ENCODE measurements around the gene L3MBTL3.

L3MBTL3 gene

GRCh38 chr6:130026859-130027258 lies 8.5 kb downstream of the L3MBTL3 start:
- DNase-seq (ENCODE audit: extremely low read depth in 1 of 2, low read depth in 1 of 2) = no peak

DNA sequence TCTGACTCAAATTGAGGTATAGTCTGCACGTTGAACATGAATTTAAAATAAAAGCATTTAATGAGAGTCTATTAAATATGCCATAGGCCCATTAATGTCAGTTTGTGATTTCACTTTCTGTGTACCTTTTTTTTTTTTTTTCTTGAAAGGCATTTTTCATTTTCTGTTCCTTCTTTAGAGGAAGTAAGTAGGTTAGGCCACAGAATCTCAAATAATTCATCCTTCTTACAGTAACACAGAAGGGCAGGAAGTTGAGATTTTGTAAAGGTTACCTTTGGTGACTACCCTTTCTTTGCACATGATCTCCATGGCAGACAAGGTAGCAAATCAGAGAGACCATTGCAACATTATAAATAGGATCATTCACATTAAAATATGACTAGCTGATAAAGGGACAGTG lies 9.6 kb downstream of the L3MBTL3 start:
- DNase-seq (ENCODE audit: extremely low read depth in 1 of 2, low read depth in 1 of 2) = no peak

DNA sequence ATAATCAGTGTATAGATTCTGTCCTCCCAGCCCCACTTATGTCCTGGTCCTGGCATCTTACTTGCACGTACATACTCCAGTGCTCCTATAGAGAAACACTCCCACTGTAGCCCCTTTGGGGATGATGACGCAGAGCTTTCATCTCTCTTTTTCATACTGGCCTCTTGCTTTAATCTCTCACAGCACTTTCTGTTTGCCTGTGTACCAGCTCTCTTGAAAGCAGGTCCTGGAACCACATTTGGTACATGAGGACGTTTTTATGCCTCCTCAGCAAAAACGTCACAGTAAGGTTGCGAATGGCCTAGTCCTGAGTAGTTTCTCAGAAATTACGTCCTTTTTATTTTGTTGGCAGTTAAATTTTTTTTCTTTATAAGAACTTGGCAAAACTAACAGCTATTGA lies 10.8 kb downstream of the L3MBTL3 start:
- no peak for DNase-seq (ENCODE audit: extremely low read depth in 1 of 2, low read depth in 1 of 2)

DNA sequence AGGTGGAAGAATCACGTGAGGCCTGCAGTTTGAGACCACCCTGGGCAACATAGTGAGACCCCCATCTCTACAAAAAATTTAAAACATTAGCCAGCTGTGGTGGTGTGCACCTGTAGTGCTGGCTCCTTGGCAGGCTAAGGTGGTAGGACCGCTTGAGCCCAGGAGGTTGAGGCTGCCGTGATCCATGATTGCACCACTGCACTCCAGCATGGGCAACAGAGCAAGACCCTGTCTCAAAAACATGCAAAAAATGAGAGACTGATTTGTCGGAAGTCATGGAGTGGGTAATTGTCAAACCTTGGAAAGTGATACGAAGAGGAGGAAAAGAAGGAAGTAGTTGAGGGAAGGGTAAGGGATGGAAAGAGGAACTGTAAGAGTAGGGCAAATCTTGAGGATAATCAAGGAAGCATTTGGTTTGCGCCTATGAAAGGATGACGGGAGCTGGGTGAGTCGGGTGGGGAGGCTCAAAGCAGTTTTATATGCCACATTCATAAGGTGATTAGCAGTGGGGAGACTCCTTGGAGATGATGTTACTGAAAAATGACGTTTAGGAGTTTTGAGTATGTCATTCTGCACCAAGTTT lies 14.5 kb downstream of the L3MBTL3 start:
- no peak for DNase-seq (ENCODE audit: extremely low read depth in 1 of 2, low read depth in 1 of 2)

- no peak for DNase-seq (ENCODE audit: extremely low read depth in 1 of 2, low read depth in 1 of 2)
Observed at GRCh38 chr6:130033949-130034348, 15.6 kb downstream of the L3MBTL3 start.

DNA sequence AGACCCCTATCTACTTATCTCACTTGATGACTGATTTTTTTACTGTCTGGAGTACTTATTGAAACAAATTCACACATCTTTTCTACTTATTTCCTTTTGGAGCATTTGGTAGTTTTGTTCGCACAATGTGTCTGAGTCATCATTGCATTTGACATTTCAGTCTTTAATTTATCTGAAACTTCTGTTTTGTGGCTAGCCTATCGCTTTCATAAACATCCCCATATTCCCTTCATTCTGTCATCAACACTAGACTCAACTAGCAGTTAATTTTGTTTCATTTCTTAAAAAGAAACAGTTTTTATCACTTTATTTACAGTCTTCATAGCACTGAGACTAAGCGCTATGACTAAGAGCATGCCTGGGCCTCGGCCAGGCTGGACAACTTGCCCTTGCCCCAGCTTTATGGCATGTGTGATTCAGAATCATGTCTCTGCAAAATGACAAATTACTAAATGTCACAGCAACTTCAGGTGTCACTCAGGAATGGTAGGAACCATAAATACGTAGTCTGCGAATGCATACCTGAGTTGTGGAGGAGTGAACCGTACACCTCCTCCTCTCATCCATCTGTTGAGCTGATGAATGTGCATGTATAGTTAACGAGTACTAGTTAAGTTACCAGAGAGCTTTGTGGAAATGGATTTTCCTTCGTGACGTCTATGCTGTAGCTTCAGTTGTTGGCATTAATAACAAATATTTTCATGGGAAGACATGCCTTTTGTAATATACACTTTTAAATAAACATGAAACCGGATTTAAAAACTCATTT lies 16.2 kb downstream of the L3MBTL3 start:
- no peak for DNase-seq (ENCODE audit: extremely low read depth in 1 of 2, low read depth in 1 of 2)

GRCh38 chr6:130035211-130035610 lies 16.8 kb downstream of the L3MBTL3 start:
- no peak for DNase-seq (ENCODE audit: extremely low read depth in 1 of 2, low read depth in 1 of 2)

DNA sequence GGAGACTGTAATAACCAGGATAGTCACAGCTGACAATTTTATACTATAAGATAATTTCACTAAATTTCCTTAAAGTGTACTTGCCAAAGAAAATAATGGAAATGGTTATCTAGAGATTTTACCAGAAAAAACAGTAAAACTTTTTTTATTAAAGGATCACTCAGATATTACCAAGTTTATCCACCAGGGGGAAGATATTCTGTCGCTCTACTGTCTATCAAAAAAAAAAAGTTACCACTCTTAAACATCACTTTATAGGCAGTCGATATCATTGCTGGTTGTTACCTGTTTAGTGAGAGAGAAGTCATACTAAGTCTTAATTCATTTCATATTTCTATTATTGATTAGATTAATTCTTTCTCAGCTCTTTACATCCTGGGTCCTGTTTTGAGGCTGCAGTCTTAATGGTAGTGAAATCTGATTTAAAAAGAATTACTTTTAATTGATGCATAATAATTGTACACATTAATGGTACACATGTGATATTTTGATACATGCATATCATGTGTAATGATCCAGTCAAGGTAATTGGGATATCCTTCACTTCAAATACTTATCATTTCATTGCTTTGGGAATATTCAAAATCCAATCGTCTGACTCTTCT lies 18.9 kb downstream of the L3MBTL3 start:
- DNase-seq (ENCODE audit: extremely low read depth in 1 of 2, low read depth in 1 of 2) = no peak

DNA sequence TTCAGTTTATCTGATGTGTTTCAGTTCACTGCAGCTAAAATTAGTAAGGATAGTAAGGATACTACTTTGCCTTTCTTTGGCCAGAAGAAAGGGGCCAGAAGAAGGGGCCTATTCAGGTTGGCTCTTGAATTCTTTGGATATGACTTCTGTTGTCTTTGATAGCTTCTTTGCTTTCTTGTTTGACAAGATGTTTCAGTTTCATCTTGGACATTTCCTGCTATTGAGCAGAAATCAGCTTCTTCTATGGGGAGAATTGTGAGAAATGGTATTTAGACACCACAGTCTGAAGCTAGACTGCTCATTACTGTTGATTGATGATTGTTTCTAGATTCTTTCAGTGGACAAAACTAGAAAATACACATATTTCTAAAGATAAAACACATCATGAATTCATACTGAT lies 23.2 kb downstream of the L3MBTL3 start:
- DNase-seq (ENCODE audit: extremely low read depth in 1 of 2, low read depth in 1 of 2) = no peak

DNA sequence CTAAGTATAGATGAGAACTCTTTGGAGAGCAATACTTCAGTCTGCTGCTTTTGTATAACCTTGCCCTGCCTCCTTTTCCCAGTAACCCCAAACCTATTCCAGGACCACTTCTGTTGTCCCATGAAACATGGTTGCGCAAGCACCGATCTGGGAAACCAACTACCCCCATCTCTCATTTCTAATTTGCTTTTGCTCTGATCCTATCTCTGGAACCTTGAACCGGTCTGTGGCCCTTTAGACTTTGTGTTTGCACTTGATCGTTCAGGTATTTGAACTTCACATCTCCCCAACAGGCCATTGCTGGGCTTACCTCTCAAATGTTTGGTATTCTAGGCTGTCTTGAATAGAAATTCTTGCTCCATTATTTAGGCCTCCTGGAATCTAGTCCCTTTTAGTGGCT lies 25.0 kb downstream of the L3MBTL3 start:
- DNase-seq (ENCODE audit: extremely low read depth in 1 of 2, low read depth in 1 of 2) = no peak

- DNase-seq (ENCODE audit: extremely low read depth in 1 of 2, low read depth in 1 of 2) = no peak
Observed at GRCh38 chr6:130045622-130046021, 27.2 kb downstream of the L3MBTL3 start.

DNA sequence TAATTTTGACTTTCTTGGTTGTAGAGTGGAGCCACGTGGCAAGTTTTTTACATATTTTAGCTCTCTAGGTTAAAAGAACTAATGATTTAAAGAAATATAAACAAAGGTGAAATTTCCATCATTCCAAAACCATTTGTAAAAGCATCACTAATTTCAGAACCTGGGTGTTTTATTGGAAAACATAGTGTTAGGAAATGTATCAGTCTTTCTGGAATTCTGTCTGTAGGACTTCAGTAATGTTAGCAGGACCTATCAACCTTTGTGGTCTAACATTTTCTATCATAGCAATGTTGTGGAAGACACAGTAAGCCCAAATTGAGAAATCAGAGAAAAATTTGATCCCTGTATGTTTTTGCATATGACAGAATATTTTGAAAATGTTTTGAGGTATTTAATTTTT lies 28.3 kb downstream of the L3MBTL3 start:
- DNase-seq (ENCODE audit: extremely low read depth in 1 of 2, low read depth in 1 of 2) = no peak

DNA sequence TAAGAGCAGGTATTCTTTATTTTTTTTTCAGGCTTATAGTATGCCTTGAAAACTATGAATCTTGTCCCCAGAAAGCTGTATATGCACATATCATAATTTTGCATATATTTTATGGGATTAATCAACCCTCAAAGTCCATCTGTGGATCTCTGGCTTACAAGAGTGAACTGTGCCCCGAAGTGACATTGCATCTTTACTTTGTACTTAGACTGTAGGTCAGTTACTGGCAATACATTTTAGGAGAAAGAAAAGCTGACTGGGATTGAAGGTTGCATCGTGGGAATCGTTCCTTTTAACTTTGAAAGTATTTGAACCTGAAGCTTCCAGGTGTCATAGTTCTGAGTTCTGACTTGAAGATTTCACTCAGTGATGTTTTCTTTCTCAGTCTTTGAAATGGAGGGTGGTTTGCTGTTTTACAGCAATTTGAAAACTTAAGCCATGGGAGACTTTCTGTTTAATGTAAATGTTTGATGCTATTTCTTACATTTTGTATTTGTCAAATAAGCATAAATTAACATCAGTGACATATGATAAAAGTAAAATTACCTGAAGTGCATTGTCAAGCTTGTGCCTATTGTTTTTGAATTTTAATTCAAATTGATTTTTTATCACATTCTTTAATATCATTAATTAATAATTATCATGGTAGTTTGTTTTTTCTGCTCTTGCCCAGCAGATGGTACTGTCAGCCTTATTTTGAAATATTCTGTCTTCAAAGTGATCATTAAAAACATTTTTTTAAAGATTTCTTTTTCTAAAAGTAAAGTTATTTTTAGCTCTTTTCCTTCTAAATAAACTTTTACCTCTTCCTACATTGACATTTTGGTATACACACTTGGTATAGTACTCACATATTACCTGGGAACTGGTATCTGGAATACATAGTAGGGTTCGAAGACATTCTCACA lies 29.0 kb downstream of the L3MBTL3 start:
- no peak for DNase-seq (ENCODE audit: extremely low read depth in 1 of 2, low read depth in 1 of 2)

DNA sequence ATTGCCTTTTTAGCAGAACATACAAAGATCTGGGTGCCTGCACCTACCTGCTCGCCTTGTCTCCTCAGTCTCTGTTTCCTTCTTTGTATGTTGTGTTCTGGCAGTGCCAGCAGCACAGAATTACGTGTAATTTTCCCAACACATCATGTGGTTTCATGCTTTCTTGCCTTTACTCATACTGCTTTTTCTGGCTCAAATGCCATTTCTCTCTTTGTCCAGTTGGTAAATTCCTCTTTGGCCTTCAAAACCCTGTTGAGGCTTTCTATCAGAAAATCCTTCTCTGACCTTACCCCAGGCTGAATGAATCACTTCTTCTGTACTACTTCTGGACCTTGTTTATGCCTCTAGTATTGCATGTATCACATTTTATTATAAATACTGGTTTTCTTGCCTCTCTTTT lies 31.8 kb downstream of the L3MBTL3 start:
- no peak for DNase-seq (ENCODE audit: extremely low read depth in 1 of 2, low read depth in 1 of 2)

- no peak for DNase-seq (ENCODE audit: extremely low read depth in 1 of 2, low read depth in 1 of 2)
Observed at GRCh38 chr6:130054725-130055124, 36.3 kb downstream of the L3MBTL3 start.

DNA sequence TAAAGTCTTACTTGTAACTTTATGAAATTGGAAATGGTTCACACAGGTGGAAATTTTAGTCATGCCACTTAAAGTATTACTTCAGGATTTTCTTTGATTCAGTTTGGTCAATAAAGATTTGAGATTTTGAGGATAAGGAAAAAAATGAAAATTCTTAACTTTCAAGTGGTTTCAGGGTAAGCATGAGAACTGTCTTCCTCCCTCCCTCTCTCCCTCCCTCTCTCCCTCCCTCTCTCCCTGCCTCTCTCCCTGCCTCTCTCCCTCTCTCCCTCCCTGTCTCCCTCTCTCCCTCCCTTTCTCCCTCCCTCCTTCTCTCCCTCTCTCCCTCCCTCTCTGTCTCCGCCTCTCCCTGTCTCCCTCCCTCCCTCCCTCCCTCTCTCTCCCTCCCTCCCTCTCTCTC lies 36.9 kb downstream of the L3MBTL3 start:
- DNase-seq (ENCODE audit: extremely low read depth in 1 of 2, low read depth in 1 of 2) = no peak

DNA sequence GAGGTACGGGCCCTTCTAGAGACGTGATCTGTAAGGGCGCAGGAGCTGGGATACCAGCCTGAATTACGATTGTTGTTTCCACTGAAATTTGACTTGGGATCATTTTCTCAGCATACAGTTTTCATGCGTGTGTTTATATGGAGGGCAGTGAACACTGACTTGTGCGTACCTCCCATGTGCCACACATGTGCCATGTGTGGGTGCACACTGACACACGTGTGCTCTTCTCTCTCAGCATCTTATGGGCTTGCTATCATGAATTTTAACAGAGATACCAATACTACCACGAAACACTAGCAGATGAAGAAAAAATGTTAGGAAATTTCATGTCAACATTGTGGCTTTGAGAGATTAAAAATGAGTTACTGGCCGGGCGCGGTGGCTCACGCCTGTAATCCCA lies 39.1 kb downstream of the L3MBTL3 start:
- DNase-seq (ENCODE audit: extremely low read depth in 1 of 2, low read depth in 1 of 2) = no peak

GRCh38 chr6:130063806-130064205 lies 45.4 kb downstream of the L3MBTL3 start:
- DNase-seq (ENCODE audit: extremely low read depth in 1 of 2, low read depth in 1 of 2) = no peak

- DNase-seq (ENCODE audit: extremely low read depth in 1 of 2, low read depth in 1 of 2) = no peak
Observed at GRCh38 chr6:130065609-130066156, 47.3 kb downstream of the L3MBTL3 start.

GRCh38 chr6:130069485-130069884 lies 51.1 kb downstream of the L3MBTL3 start:
- DNase-seq (ENCODE audit: extremely low read depth in 1 of 2, low read depth in 1 of 2) = no peak

- no peak for DNase-seq (ENCODE audit: extremely low read depth in 1 of 2, low read depth in 1 of 2)
Observed at GRCh38 chr6:130070326-130070725, 51.9 kb downstream of the L3MBTL3 start.
